NB4 (cell line): ENCODE results near the gene CCL26.

Experiments used
- MYC ChIP-seq: IDR thresholded peaks from 2 replicates; pipeline ENCODE4 v1.6.1; 2011; ENCODE audit warnings: low read depth, low read length
- POLR2A ChIP-seq: IDR thresholded peaks from 2 replicates; pipeline ENCODE4 v1.6.1; 2011; ENCODE audit warnings: mild to moderate bottlenecking; ENCODE audit not compliant: insufficient read length; ENCODE audit errors: extremely low read depth
- TF ChIP-seq, protein P1 (sequence below): IDR thresholded peaks from one replicate; pipeline ENCODE4 v1.5.1; 2012; ENCODE audit warnings: low read depth, low read length
- TF ChIP-seq, protein P2 (sequence below): IDR thresholded peaks from 2 replicates; pipeline ENCODE4 v1.6.1; 2011; ENCODE audit warnings: low read depth, low read length

- TF ChIP-seq, protein P1, sequence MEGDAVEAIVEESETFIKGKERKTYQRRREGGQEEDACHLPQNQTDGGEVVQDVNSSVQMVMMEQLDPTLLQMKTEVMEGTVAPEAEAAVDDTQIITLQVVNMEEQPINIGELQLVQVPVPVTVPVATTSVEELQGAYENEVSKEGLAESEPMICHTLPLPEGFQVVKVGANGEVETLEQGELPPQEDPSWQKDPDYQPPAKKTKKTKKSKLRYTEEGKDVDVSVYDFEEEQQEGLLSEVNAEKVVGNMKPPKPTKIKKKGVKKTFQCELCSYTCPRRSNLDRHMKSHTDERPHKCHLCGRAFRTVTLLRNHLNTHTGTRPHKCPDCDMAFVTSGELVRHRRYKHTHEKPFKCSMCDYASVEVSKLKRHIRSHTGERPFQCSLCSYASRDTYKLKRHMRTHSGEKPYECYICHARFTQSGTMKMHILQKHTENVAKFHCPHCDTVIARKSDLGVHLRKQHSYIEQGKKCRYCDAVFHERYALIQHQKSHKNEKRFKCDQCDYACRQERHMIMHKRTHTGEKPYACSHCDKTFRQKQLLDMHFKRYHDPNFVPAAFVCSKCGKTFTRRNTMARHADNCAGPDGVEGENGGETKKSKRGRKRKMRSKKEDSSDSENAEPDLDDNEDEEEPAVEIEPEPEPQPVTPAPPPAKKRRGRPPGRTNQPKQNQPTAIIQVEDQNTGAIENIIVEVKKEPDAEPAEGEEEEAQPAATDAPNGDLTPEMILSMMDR = no peak
- TF ChIP-seq POLR2A (no peak), MYC (no peak)
- TF ChIP-seq, protein P2, sequence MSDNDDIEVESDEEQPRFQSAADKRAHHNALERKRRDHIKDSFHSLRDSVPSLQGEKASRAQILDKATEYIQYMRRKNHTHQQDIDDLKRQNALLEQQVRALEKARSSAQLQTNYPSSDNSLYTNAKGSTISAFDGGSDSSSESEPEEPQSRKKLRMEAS = no peak
Measured at GRCh38 chr7:75809396-75809795, 37.4 kb upstream of the CCL26 start.
